DLD1 (cell line): ENCODE data around the gene ERMARD.

Experiments
- in situ Hi-C: cut with HindIII; loops from 2 replicates; pipeline ENCODE4 v1.10.0; 2017; ENCODE audit warnings: low sequenced_read_pairs

ERMARD gene

DNA sequence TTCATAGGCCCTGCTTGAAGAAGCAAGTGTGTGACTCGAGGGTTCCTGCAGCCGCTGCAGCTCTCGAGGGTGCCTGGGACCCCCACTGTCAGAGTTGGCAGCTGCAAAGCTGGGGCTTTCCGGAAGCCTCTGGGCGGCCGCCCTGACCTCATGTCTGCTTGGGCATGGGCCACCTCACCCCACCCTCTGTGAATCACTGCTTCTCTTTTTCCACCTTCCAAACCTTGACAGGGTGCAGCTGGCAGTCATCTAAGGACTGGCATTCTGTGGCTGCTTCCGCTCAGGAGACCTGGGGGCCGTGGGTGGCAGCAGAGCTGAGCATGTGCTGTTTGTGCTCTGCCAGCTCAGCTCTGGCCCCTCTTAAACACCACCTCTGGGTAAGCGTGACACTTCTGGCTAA is 32.0 kb downstream of the ERMARD start:
- in situ Hi-C loops = no loop called here

DNA sequence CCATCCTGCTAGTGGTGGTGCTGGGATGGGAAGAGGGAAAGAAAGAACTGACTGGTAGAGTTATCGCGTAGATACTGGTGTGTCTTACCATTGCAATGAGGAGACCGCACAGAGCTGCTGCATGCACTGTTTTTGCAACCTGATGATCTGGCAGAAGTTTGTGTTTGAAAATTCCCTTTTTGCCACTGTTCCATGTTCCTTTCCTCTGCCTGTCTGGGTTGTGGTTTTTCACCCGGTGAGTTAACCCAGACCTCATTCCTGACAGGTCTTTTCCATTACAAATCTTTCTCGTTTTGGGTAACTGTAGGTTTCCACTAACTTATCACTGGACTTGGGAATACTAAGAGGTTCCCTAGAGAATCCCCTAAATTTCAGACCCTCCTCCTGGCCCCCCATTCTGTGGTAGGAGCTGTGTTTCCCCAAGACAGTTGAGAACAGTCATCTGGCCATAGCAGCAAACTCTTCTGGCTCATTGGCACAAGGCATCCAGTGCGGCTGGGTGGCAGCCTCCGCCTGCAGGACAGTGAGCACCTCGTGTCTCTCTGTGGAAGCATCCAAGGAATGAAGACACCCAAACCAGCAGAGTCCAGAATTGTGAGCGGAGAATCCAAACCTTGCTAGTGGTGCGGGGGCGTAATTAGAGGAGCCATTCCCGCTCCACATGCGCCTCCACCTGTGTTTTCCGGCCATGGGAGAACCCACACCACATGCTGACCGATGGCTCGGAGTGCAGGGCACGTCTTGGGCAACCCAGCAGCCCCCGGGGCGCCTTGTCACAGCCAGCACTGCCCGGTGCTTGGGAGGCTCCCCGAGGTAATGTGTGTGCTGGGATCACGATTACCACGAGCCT is 32.8 kb downstream of the ERMARD start:
- in situ Hi-C loops = no loop called here

DNA sequence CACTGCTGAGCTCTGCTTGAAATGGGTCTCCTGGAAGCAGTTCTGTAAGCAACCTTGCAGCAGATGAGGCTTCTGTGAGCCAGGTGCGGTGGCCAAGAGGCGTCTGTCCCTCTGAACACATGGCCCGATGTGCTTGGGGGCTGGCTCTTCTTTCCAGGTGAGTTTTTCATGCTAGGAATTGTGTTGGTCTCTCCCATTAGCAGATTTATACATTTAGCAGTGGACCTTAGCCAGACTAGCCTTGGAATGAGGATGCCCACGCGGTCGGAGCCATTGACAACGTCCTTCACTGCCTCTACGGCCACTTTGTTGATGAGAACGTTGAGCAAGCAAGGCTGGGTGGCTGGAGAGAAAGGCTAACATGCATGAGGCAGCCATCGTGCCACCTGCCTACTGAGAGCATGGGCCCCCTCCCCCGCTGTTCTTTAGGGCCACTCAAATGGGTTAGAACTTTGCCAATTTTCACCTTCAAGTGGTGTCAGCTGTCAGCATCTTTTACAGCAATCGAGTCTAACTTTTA is 33.5 kb downstream of the ERMARD start:
- in situ Hi-C loops = no loop called here

DNA sequence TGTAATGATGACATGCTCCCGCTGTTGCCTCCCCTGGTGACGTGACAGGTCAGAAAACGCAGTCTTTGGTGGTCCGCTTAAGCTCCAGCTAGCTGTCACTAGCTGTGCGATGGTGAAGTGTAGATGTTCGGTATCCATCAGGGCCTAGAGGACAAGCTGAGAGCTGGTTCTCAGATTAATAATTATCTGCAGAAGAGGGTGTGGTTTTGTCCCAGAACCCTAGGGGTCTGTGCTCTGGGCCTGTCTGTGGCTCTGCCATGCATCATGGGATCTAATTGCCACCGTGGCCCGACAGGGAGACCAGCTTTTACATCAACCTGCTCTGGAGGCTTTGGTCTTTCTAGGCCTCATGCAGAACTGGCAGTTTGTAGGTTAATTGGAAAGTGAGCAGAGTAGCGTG is 34.1 kb downstream of the ERMARD start:
- in situ Hi-C loops = no loop called here

DNA sequence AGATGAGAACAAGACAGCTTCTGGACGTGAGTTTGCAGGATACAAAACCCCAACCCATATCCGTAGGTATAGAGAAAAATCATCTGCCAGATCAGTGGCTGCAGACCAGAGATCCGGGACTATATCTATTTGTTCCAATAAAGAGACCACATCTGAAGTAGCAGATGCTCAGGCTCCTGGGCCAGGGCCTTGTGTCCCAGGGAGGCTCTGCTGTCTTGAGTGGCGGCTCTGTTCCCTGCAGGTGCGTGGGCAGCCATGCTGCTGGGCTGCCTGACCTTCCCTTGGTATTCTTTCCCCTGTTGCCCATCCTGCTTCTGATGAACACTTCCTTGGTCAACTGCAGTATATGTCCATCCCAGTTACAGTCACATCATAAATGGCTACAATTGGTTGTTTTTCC is 34.9 kb downstream of the ERMARD start:
- in situ Hi-C loops = no loop called here

DNA sequence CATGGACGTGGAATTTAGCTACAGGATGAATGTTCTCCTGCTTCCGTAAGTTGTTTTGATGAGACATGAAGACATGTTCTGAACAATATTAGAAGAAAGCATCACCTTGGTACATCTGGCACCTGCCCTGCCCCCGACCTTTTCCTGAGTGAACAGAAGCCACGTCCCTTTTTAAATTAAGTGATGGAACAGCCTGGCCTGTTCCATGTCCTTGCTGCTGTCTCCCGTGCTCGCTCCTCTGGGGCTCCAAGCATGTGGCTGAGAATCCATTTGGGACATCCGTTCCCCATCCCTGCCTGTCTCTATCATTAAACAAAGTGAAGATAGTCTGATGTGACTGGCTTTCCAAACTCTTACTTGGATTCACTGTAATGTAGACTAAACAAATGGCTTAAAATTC is 36.4 kb downstream of the ERMARD start:
- in situ Hi-C loops = no loop called here

DNA sequence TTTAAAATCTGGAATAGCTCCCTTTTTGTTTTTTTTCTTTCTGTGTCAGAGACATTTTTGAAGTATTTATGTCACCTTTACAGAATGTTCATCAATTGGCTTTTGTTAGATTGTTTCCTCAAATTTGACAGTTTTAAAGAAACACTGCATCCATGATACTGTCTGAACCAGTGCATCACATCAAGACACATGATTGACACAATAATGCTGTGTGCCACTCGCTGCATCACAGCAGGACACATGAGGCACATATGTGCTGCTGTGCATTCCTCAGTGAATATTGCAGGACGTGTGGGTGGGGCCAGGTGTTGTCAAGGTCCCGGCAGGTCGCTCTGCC is 37.4 kb downstream of the ERMARD start:
- in situ Hi-C loops = no loop called here

DNA sequence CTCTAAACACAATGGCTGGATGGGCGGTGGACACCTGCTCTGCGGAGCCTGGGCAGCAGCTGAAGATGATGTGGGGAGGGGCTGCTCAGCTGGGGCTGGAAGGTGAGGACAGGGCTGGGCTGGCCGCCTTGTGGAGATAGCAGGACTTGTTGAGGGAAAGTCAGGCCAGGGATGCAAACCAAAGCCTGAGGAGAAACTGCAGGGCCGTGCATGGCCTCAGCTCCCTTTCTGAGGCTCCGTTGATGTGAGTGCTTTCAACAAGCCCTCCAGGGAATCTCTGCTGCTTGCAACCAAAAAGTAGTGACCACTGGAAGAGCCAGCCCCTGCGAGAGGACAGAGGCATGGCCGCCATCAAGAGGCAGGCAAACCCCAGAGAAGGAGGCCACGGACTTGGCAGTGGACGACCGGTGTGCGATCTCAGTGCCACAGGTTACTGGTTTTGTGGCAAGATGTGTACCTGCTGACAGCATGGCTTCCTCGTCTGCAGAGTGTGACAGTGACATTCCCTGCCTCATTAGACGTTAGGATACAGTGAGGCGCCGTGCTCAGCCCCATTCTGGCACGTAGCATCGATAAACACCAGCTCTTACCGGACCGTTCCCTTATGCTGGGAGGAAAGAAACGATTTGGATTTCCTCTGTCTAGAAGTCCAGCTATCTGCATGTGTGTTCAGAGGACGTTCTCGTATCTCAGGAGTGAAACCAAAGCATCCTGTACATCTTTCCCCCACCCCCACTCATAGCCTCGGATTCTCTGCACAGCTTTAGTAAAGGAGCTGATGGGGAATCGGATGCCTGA is 37.9 kb downstream of the ERMARD start:
- in situ Hi-C loops = no loop called here

DNA sequence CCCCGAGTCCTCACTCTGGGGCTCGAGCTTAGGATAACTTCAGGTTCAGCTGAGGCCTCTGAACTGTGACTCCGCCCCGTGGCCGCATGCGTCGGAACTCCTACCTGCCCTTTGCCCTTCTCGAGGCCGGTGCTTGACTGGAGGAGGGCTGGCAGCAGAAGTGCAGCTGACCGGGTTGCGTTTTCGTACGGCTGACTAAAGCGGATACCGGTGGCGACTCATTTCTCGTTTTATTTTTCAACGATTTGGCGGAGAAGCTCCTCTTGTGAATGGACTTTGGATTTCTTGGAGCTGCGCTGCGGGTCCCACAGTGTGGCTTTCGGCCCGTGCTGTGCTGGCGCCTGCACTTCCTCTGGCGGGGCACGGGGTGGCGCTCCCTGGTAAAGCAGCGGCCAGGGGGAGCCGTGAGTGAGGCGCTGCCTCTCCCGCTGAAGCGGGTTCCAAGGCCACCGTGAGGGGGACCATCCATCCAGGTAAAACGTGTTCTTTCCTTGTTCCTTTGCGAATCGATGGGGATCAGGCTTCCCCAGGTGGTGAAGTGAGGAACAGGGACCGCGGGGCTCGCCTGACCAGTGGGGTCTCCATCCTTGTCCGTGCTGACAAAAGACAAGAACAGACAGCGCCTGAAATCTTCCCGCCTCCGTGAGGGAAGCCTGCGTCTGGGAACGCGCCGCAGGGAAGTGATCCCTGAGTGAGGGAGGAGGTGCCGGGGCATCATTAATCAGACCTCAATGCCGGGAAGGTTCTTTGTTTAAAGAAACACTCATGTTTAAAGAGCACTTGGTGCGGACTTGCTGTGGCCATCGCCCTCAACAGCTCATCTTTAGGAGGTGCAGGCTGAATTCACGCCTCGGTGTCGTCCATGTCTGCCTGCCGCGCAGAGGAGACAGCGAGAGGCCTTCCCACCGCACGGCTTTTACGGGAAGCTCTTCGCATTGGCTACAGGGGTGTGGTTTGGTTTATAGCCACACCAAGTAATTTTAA is 38.8 kb downstream of the ERMARD start:
- in situ Hi-C loops = no loop called here

DNA sequence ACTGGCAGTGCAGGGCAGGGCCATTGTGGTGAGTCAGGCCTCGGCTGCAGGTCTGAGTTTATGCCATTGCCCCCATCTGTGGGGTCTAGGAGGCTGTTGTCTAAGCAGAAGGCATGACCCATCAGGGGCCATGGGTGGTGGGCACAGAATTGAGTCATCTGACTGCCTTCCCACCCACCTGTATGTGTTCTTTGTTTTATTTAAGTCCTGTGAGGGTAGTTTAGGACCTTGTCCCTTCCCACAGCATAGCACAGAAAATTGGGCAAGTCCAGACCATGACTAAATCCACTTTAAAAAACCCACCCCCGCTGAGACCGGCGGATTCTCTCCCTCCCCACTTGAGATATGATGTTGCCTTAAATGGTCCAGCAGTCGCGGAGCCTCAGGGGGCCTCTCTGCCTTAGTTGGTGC is 40.3 kb downstream of the ERMARD start:
- in situ Hi-C loops = no loop called here

DNA sequence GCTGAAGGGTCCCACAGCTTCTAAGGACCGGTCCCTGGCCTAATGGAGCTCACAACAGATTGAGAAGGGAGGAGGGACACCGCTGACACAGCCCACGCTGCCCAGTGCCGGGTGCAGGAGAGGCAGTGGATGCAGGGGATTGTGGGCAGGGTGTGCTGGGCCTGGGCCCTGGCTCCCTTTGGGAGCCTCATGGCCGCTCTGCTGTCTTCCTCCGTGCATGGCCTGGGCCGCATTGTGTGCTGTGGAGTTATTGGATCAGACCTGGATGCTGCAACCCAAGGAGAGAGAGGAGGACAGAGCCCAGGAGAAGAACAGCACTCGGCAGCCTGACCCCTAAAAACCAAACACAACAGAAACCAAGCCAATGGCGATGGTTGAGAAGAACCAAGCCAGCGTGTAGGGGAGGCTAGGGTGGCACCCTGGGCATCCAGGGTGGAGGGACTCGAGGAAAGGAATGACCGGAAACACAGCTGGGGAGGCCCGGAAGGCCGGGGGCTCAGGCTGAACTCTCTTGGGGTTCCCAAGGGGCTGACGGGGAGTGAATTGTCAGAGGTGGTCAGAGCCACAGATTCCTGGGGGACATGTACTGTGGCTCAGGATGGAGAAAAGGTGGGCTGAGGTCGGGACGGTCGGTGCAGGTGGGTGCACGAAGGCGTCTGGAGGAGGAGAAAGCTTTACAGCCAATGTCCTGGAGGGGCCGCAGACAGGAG is 41.0 kb downstream of the ERMARD start:
- in situ Hi-C loops = no loop called here

DNA sequence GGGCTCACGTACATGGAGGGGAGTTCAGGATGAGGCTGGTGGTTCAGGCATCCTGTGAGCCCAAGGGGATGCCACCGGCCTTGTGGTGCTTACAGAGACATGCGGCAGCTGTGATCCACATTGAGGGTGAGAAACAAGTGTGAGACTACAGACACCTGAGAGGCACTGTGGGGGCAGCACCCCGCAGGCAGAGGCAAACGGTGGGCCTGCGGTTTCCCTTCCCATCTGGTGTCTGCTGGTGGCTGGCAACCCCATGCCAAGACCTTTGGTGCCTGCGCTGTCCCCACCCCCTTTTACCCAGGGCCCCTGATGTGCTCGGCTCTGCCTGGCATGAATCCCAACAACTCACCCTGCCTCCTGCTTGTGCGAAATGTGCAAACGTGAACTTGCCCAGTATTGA is 42.0 kb downstream of the ERMARD start:
- in situ Hi-C loops = no loop called here

DNA sequence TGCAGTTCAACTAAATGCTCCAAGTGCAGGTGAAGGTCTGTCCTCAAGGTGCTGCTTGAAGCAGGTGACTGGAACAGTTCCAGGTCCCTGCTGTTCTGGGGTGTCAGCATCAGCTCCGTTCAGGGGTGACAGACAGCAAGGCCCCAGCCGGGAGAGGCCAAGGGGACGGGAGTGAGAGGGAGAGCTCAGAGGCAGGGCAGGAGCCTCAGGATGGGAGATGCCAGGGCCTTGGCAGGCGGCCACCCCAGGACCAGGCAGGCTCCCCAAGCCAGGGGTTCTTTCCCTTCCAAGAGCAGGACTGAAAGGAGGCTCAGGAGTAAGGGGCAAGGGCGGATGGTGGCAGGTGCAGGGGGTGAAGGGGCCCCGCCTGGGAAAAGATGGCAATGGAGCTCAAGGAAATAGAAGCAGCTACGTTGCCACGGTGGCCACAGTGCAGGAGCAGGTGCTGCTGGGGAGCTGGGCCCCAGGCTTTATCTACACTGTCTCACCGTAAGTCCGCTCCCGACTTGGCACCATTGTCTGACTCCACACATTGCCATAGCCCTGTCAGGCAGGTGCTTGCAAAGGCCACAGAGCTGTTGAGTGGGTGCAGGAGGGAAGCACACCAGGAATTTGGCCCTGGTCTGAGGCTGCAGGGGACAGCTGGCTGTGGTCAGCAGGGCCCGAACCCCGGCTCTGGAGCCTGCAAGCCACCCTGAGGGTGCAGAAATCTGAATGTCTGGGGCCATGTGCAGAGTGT is 43.1 kb downstream of the ERMARD start:
- in situ Hi-C loops = no loop called here

DNA sequence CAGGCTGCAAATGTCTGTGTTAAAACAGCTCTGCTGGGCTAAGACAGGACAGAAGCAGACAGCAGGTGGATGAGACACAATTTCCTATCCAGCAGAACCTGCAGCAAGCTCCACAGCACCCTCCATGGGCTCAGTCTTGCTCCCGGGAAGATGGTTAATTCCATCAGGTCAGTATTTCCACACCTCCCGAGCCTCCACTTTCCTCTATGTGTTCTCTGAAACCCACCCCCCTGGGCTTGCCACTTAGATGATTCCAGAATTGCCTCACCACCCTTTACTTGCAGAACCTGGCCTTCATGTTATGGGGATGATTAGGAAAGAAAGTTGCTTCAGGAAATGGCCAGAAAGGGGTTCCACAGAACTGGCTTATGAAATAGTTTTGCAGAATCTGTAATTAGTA is 43.8 kb downstream of the ERMARD start:
- in situ Hi-C loops = no loop called here

DNA sequence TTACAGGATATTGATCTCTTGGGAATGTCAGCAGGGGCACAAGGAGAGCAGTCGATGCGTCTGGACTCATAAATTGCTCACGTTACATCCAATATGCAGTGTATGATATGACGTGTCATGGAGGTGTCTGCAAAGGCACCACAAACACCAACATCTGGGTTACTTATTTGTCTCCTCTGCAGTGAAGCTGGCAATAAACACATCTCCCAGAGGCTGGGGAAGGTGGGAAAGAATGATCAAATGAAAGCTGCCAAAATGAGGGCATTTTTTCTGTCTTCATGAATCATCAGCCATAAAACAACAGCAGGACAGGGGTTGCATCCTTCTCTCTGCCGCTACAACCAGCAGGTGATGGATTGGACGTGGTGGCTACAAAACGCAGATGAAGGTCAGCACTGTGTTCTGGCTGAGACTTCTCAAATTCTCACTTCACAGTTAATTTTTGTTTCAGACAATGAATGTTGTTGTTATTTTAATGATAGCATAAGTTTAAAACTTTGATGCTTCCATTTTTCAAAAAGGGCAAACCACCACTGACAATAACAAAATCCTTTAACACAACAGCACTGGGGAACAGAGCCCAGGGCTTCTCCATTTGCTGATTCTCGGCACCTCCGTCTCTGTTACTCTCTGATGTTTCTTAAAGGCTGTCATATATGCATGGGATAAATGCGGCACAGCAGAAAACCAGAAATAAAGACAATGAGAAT is 47.5 kb downstream of the ERMARD start:
- in situ Hi-C loops = no loop called here

DNA sequence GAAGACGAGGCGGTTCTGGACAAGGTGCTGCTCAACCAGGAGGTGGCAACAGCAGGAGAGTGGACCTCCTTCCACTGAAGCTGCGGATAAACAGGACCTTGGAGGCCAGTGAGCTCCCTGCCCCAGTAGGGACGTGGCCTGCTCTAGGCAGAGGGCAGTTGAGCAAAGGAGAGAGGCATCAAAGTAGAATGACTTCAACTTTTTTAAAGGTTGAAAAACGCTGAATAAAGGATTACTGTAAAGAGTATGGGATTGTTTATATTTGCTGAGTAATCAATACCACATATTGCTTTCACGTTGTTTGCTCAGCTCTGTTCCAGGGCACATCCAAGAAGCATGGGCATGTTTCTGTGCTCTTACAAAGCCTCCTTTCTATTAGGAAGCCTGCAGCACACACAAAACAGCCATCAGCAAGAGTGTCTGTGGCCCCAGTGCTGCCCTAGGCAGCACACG is 48.1 kb downstream of the ERMARD start:
- in situ Hi-C loops = no loop called here

DNA sequence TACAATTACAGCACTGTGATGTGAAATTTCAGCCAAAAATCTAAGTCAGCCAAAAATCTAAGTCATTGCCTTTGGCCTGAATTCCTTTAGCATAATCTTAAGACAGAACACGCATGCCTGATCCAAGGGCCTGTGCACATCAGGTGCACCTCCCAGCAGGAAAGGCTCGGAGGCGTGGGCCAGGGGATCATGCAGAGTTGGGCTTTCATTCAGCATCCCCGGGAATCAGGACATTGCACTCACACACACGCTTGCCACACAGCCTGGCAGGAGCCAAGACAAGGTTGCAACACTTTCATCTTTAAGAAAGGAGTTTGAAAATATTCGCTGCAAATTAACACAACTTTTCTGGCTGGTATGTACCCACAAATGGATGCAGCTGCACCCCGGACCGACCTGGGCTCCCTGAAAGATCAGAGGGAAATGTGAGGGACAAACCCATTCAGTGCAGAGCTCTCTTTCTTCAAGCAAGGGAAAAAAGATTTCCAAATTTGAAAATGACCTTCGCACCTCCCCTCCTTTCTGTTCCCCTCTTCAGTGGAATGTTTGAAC is 48.8 kb downstream of the ERMARD start:
- in situ Hi-C loops = loop anchor here (25.0 kb wide), 1 partner anchor 462 kb away; no protein-coding TSS in a partner anchor

DNA sequence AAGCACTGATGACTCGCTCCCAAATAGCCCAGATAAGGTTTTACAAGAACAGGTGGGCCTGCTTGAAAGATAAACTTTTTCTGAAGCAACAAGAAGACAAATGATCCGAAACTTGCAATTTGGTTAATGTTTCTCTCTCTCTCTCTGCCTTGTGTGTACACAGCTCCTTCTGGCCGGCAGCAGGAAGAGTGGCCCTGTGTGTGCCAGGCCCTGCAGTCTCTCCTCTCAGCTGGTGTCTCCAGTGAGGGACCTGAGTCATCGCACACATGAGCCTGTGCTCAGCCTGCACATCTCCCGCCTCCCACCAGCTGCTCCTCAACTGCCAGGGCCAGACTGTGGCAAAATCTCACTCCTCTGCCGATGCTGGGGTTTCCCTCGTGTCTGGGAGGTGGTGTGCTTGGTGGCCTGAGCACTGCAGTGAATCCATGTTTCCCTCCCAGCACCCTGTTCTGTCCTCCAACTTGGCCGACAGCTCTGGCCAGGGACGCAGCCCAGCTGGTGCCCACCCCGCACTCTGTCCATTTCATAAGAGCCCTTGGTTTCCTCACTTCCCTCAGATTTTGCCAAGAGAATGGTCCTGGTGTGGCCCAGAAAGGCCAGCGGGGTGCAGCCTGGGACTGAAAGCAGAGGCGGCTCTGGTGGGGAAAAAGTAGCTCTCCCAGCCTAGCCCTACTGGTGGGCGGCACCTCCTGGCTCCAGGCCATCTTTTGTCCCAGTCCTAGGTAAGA is 49.4 kb downstream of the ERMARD start:
- in situ Hi-C loops = loop anchor here (25.0 kb wide), 1 partner anchor 461 kb away; no protein-coding TSS in a partner anchor
